Testis (tissue), 2 donors: ENCODE data around the gene MAGI2.
"Not testable (repeated sequence)": the region's sequence is repeated elsewhere in the genome, so short reads cannot be mapped to it uniquely, and the experiment has no call there.

Source experiments
- POLR2A ChIP-seq: fragments of 450-650 bp; IDR thresholded peaks from one replicate; pipeline ENCODE4 v1.6.1; 2017; ENCODE audit warnings: antibody characterized with exemption, mild to moderate bottlenecking, moderate library complexity
- TF ChIP-seq, protein P1 (sequence below), 3 experiments: fragments of 450-650 bp in 2 of 3; fragments of 200-600 bp in 1 of 3; sonication (generic) in 1 of 3; IDR thresholded peaks; one replicate each; pipeline ENCODE4 v1.5.1; 2016 to 2019; ENCODE audit warnings: antibody characterized with exemption in 3 of 3, mild to moderate bottlenecking in 2 of 3, moderate library complexity in 1 of 3

DNA sequence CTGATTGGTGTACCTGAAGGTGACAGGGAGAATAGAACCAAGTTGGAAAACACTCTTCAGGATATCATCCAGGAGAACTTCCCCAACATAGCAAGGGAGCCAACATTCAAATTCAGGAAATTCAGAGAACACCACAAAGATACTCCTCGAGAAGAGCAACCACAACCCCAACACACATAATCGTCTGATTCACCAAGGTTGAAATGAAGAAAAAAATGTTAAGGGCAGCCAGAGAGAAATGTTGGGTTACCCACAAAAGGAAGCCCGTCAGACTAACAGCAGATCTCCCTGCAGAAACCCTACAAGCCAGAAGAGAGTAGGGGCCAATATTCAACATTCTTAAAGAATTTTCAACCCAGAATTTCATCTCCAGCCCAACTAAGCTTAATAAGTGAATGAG, 1164.0 kb downstream of the MAGI2 start:
- TF ChIP-seq, protein P1, sequence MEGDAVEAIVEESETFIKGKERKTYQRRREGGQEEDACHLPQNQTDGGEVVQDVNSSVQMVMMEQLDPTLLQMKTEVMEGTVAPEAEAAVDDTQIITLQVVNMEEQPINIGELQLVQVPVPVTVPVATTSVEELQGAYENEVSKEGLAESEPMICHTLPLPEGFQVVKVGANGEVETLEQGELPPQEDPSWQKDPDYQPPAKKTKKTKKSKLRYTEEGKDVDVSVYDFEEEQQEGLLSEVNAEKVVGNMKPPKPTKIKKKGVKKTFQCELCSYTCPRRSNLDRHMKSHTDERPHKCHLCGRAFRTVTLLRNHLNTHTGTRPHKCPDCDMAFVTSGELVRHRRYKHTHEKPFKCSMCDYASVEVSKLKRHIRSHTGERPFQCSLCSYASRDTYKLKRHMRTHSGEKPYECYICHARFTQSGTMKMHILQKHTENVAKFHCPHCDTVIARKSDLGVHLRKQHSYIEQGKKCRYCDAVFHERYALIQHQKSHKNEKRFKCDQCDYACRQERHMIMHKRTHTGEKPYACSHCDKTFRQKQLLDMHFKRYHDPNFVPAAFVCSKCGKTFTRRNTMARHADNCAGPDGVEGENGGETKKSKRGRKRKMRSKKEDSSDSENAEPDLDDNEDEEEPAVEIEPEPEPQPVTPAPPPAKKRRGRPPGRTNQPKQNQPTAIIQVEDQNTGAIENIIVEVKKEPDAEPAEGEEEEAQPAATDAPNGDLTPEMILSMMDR (IDR thresholded peaks at IDR 0.05) = not testable (repeated sequence)
- not testable (repeated sequence) for TF ChIP-seq POLR2A
